Measurements from ENCODE around the gene CD80.

The CD80 gene

GRCh38 chr3:119542168-119542767 is 17.1 kb downstream of the CD80 start:
- DNase-seq = no peak

- DNase-seq = no peak
Measured at GRCh38 chr3:119541547-119541946, 17.9 kb downstream of the CD80 start.

- DNase-seq = no peak
Measured at GRCh38 chr3:119538772-119539171, 20.6 kb downstream of the CD80 start.

- no peak for DNase-seq
Measured at GRCh38 chr3:119536757-119537156, 22.7 kb downstream of the CD80 start.

GRCh38 chr3:119534296-119534695 is 25.1 kb downstream of the CD80 start:
- no peak for DNase-seq

- DNase-seq = no peak
Measured at GRCh38 chr3:119531151-119531550, 28.3 kb downstream of the CD80 start.

- DNase-seq = no peak
Measured at GRCh38 chr3:119530456-119530855, 29.0 kb downstream of the CD80 start.

- DNase-seq = no peak
Measured at GRCh38 chr3:119529883-119530282, 29.5 kb downstream of the CD80 start.

GRCh38 chr3:119527714-119528113 is 31.7 kb downstream of the CD80 start:
- no peak for DNase-seq

- DNase-seq = no peak
Measured at GRCh38 chr3:119524931-119525662, 34.3 kb downstream of the CD80 start.

- no peak for DNase-seq
Measured at GRCh38 chr3:119518026-119518425, 41.4 kb downstream of the CD80 start.

- DNase-seq = no peak
Measured at GRCh38 chr3:119517112-119517511, 42.3 kb downstream of the CD80 start.

GRCh38 chr3:119514637-119515036 is 44.8 kb downstream of the CD80 start:
- DNase-seq = no peak

GRCh38 chr3:119510690-119511089 is 48.7 kb downstream of the CD80 start:
- no peak for DNase-seq

- no peak for DNase-seq
Measured at GRCh38 chr3:119508172-119508845, 51.1 kb downstream of the CD80 start.

- no peak for DNase-seq
Measured at GRCh38 chr3:119507404-119507803, 52.0 kb downstream of the CD80 start.

- no peak for DNase-seq
Measured at GRCh38 chr3:119506631-119507030, 52.8 kb downstream of the CD80 start.

GRCh38 chr3:119500901-119501300 is 58.5 kb downstream of the CD80 start:
- no peak for DNase-seq

- no peak for DNase-seq
Measured at GRCh38 chr3:119500265-119500664, 59.1 kb downstream of the CD80 start.

- DNase-seq = peak; percentile 96
Measured at GRCh38 chr3:119498186-119499011, 61.0 kb downstream of the CD80 start, which contains the start of gene TIMMDC1. TIMMDC1 (plus strand) TSS chr3:119498547; CDS start chr3:119498734, 187 bp downstream.

- DNase-seq = no peak
Measured at GRCh38 chr3:119497820-119498185, 61.6 kb downstream of the CD80 start.

- no peak for DNase-seq
Measured at GRCh38 chr3:119494597-119494996, 64.8 kb downstream of the CD80 start.

- DNase-seq = no peak
Measured at GRCh38 chr3:119492810-119493209, 66.6 kb downstream of the CD80 start.
